NCI-H128 (cell line): ENCODE results near the gene MEGF8.

Experiments
- DNase-seq: peaks from one replicate; lab custom pipeline; 2025; ENCODE audit not compliant: unreplicated experiment; lab: John Stamatoyannopoulos, UW

The MEGF8 gene, protein sequence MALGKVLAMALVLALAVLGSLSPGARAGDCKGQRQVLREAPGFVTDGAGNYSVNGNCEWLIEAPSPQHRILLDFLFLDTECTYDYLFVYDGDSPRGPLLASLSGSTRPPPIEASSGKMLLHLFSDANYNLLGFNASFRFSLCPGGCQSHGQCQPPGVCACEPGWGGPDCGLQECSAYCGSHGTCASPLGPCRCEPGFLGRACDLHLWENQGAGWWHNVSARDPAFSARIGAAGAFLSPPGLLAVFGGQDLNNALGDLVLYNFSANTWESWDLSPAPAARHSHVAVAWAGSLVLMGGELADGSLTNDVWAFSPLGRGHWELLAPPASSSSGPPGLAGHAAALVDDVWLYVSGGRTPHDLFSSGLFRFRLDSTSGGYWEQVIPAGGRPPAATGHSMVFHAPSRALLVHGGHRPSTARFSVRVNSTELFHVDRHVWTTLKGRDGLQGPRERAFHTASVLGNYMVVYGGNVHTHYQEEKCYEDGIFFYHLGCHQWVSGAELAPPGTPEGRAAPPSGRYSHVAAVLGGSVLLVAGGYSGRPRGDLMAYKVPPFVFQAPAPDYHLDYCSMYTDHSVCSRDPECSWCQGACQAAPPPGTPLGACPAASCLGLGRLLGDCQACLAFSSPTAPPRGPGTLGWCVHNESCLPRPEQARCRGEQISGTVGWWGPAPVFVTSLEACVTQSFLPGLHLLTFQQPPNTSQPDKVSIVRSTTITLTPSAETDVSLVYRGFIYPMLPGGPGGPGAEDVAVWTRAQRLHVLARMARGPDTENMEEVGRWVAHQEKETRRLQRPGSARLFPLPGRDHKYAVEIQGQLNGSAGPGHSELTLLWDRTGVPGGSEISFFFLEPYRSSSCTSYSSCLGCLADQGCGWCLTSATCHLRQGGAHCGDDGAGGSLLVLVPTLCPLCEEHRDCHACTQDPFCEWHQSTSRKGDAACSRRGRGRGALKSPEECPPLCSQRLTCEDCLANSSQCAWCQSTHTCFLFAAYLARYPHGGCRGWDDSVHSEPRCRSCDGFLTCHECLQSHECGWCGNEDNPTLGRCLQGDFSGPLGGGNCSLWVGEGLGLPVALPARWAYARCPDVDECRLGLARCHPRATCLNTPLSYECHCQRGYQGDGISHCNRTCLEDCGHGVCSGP (N-terminal part only)

DNA sequence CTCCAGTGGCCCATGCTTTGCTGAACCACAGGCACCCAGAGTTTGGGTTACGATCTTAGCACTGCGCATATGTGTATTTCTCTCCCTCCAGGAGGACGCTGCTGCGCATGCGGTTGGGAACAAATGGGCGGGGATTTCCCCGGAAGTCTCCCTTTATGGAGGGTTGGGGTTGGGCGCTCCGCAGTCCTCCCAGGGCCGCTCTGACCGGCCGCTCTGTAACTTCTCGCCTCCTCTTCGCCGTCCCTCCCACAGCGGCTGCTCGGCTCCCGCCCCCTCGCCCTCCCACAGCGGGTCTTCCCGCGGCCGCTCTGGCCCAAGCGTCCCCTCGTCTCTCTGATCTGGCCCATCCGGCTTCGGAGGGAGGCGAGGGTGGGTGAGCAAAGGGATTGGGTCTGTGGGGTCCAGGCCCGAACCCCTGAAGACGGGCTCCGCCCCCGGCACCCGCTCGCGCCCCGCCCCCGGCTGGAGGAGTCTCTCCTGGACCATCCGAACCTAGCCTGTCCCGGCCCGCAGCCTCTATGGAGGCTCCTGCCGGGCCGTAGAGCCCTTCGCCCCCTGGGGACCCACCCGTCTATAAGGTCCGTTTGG is at the start of gene MEGF8:
Gene MEGF8 (plus strand): TSS at position 328 of the 588 bp plus-strand sequence. CDS start 609 bp downstream, outside the sequence.
- peak; percentile 99 for DNase-seq

DNA sequence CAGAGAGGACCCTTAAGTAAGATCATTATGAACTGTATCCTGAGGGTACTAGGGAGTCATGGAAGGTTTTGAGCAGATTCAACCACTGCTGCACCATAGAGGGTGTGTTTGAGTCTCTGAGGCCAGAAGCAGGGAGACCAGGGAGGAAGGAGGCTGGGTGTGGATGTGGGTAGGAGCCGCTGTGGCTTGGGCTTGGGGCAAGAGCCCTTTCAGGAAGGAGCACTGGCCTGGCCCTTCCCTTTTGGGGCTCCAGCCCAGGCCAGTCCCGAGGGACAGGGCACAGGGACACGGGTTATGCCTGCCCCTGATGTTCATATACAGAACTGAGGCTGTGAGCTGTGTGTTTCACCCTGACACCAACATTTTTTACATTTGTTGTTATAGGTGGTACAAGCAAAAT is 49.2 kb upstream of the MEGF8 start:
- DNase-seq, result no peak

DNA sequence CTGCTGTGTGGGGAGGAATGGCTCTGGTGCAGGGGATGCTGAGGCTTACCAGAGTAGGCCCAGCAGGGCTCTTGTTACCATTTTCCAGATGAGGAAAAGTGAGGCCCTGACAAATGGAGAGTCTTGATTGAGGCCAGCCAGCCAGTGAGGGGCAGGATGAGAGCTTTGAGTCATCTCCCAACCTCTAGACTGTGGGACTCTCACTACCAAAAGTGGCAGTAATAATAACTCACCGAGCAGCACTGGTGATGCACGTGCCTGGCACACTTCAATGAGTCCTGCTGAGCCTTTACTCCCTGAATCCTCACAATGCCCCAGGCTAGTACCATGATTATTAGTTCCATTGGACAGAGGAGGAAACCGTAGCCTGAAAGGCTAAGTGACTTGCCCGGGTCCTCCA is 48.6 kb upstream of the MEGF8 start:
- DNase-seq, result no peak

DNA sequence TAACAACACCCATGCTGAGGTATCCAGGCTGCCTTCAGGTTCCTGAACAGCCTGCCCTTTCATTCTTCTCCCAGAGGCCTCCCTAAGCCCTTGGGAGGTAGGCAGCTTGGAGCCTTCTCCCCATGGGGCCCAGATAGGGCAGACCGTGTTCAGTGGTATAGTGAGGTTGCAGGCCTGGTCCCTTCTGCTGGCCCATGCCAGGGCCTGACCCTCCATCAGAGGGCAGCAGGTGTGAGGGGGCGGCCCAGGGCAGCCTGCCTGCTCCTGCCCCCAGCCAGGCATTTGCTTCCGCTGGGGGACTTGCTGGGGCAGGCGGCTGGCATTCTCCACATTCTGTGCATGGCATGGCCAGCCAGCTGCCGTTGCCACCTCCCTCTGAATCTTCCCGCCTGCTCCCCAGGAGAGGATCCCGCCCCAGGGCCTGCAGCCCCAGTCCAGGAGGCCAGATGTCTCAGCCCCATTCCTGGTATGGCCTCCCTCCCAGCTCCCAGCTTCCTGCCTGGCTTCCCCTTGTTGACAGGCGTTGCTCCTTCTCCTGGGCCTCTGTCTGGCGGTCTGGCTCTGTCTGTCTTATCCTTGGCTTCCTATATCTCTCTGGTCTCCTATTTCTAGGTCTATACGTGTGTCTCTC is 47.5 kb upstream of the MEGF8 start:
- no peak for DNase-seq

DNA sequence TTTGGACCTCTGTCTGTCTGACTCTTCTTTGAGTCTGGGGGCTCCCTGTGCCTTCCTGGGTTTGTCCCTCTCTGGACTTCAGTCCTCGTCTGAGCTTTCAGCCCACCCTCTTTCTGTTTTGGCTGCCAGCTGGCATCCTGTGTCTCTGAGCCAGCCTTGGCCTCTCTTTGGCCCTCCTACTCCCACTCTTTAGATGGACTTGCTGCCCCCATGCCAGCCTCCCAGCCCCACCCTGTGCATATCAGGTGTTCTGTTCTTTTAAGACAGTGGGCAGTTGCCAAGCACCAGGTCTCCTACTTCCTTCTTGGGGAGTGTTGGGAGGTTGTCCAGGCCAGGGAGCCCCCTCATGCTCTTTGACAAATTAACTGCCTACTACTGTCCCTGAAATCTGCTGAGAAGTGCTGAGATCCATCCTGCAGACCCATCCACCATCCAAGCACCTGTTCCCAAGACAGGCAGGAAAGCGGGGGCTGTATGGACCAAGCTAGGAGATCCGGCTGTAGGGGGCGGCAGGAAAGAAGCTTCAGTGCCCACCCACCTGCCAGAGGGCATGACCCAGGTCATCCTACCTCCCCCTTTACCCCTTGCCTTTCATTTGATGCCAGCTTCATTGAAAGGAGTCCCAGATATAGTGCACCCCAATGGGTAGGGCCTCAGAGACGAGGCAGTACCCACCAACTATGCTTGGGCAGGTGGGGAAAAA is 46.8 kb upstream of the MEGF8 start:
- DNase-seq, result no peak

DNA sequence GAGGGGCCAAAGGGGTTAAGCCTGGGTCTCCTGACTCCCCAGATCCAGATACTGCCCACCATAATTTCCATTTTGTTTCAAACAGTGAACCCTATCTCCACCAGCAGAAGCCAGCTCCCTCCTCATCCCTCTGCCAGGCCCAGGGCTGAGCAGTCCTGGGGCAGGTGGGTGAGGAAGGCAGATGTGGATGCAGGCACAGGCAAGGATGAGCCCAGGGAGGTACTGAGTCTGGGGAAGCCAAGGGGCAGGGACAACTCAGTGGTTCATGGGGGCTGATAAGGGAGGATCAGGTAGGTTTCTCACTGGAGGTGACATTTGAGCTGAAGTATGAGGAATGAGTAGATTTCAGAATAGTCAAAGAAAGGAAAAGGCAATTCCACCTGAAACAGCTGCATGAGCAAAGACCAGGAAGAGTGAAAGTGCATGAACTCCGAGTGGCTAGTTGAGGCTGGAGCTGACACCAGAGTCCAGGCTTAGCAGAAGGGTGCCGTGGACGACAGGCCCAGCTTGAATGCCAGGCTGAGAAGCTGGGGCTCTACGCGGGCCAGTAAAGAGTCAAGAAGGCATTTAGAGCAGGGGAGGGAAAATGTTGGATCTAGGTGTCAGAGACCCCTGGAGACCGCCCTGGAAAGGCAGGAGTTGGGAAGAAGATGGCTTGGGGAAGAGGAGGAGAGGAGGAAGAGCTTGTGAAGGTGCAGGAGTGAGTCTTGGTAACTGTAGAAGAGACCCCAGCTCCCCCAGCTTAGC is 46.1 kb upstream of the MEGF8 start:
- no peak for DNase-seq

DNA sequence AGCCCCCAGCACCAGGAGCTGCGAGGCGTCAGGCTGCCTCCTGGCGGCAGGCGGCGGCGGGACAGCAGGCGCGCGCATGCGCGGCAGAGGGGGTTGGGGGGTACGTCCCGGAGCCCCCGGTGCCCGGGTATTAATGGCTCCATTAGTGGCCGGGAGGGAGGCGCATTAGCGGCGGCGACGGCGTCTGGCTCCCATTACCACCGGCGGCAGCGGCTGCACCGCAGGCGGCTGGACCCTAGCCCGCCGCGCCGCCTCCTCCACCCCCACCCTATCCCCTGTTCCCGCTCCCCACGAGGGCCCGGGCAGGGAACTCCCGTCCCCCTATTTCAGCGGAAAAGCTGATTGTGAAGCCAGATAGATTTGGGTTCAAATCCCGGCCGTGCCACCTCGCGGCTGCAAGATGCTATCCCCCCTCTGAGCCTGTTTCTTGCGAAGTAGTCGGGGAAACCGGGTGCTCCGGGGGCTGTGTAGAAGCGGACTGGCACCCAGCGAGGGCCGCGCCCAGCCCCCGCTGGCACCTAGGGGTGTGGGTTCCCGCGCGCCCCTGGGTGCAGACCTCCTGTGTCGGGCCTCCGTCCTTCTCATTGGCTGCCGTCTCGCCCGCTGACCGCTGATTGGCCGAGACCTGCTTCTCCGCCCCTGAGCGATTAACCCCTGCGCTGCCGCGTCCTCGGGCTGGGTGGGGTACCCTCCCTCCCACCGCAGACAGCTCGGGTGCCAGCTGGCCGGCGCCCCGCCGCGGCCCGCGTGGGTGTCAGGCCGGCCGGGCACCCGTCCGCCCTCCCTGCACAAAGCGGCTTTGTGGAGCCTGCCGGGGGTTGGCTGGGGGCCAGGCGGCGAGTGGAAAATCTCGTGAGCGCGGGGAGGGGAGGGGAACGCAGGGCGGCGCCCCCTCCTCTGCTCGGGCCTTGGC is 45.3 kb upstream of the MEGF8 start:
- DNase-seq, result peak; percentile 85

DNA sequence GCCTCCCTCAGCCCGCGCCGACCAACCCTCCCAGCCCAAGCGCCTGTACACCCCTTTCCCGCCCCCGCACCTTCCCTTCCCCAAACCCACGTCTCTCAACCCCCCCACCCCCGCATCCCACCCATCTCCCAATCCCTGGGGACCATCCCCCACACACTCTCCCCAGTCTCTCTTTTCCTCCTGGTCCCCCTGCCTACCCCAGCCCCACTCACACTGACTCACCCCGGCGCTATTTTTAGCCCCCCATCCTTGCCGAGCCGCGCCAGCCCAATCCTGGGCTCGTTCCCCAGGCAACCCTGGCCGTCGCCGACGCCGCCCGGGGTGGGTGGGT is 44.7 kb upstream of the MEGF8 start:
- DNase-seq, result no peak

DNA sequence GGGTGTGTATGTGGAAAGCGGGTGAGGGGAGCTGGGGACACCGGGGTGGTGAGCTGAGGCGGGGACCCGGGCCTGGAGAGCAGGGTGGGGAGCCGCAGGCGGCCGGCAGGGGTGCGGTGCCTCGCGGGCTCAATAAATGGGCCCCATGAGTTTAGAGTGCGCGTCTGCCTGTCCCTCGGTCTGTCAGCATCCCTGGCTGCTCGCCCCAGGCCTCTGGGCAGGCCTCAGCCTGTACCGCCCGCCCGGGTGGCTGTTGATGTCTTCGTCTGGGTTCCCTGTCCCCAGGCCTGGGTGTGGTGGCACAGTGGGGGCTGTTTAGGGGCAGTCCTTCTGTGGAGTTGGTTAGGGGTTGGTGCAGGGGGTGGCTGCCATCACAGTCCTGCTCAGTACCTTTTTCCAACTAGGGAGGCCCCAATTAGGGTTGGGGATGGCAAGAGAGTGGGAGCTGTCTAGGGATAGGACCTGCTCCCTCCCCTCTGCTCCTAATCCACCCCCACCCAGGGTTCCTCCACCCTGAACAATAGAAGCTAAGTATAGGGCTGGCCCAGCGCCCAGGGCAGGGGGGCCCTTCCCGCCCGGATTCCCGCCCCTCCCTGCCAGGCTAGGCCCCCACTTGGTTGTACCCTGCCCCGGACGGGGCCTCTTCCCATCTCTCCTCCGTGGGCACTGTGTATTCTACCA is 44.1 kb upstream of the MEGF8 start:
- peak; percentile 22 for DNase-seq

DNA sequence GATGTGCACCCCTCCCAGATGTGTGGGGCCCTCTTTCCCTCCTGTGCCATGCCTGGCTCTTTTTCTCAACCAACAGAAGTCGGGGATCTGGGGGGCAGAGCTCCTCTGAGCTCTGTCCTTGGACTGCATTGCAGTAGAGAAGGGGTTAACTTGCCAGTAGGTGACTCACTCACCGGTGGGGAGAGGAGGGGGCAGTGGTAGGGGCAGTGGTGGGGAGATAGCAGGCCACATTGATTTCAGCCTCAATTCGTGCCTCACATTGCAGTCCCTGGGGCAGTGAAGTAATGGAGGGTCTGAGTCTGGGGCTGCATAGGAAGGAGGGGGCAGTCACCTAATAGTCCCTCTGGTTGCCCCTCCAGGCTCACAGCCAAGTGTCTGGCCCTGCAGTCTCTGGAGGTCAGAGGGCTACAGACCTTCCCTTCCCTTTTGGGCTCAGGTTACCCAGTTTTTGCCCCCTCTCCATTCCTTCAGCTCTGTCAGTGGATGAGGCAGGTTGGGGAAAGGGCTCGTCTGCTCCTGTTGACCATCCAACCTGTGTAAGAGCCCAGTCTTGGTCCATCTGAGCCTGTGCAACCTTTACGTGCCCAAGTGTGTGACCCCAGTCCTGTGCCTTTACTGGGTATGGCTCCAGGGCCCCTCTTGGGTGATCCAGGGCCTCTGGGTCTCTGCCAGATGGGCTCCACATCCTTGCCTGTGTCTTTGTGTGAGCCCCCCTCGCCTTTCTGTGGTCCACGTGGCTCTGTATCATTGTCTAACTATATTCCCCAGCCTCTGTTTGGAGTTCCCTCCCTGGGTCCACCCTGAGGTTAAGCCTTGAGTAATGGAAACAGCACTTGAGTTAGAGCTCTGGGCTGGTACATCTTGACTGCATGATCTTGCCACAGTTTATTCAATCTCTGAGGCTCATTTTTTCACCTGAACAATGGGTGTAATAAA is 43.3 kb upstream of the MEGF8 start:
- no peak for DNase-seq

DNA sequence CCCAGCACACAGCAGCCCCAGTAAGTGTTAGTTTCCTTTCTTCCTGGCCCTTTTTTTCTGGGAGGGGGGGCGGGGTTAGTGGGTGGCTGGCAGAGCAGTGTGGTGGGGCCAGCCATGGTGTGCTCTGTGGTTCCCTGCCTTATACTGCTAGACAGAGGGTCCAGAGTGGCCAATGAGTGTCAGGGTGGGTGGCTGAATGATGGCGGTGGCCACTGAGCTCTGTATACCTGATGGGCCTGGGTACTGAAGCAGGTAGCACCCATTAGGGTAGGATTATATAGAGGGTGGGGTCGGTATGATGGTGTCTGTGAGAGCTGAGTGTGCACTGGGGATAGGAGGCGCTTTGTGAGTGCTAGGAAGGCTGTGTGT is 42.6 kb upstream of the MEGF8 start:
- DNase-seq, result no peak

DNA sequence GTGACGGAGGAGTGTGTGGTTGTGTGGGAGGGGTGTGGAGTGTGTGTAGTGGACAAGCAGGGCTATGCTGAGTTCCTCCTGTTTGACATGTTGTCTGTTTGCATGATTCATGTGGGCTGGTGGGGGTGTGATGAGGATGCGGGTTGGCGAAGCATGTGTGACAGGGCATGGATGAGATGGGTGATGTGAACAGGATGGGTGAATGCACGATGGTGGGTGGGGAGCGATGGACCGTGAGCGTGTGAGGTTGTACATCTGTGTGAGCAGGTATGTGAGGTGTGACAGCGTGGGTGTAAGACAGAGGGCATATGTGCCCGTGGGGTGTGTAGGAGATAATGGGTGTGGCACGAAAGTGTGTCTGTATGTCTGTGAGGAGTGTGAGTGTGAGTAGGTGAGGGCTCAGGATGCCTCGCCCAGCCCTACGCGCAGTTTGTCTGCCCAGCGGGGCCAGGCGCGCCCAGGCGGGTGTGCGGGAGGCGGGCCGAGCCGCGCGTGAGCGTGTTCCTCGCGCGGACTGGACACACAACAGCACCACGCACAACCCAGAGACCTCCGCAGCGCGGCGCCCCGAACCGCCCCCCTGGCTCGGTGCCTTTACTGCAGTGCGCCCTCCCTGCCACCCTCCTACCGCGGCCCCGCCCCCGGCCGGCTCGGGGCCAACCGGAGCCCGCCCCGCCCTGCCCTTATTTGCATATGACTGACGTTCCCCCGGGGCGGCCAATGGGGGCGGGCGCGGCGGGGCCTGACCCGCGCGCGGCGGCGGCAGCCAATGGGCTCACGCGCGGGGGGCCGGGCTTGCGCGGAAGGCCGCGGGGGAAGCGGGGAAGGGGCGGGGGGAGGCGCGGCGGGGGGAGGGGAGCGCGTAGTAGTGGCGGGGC is 42.0 kb upstream of the MEGF8 start:
- peak; percentile 87 for DNase-seq

DNA sequence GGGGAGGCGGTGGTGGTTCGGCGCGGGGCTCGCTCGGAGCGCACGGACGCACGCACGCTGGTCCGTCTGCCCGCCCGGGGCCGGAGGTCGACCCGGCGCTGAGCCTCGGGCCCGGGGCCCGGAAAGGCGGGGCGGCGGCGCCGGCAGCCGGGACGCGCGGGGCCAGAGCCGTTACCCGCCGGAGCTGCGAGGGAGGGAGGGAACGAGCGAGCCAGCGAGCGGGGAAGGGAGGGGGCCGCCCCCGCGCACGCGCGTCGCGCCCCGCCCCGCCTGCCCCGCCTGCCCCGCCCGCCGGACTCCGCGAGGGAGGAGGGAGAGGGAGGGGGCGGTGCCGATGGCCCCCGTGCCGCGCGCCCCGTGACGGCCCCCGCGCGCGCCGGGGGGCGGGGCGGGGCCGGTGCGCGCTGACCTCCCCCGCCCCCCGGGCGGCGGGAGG is 41.4 kb upstream of the MEGF8 start:
- DNase-seq, result peak; percentile 38

DNA sequence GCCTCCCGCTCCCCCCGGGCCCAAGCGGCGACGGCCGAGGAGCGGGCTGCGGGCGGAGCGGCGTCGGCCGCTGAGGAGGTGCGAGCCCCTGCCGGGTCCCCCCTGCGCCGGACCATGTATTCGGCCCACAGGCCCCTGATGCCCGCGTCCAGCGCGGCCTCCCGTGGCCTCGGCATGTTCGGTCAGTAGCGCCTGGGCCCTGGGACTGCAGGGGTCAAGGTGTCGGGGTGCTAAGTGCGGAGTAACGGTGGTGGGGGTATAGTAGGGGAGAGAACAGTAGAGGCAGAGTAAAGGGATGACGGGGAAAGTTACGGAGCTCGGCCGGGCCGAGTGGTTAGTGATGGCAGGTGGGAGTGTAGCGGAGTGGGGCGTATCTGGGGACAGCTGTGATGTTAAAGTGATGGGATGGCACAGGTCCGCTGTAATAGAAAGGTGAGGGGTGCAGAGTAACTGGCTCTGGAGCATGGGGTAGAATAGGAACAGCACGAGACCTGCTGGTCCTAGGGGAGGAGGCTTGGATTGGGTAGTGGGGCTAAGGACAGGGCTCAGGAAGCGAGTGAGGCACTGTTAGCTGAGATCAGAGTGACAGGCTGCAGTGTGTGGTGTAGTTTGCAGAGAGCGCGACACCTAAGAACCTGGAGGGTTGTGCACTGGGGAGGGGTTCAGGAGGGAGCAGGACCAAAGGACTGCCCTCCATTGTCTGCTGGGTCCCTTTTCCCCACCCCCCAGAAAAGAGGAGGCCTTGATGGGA is 40.7 kb upstream of the MEGF8 start:
- DNase-seq, result no peak

DNA sequence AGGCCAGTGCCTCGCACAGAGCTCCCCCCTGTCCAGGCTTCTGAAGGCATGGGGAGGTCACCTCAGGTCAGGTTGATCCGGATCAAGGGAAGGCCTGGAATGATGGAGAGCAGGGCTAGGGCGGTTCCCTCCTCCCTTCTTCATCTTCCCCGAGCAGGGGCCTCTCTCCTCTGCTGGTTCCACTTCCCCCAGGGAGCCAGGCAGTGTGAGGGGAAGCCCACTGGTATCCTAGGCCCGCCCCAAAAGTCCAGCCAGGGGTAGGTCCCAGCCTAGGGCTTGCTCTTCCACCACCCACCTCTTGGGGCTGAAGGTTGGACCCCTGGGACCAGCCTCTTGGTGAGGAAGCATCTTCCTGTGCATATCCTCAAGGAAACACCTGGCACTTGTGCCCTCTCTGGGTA is 39.9 kb upstream of the MEGF8 start:
- DNase-seq, result no peak
